HL-60 (cell line): Measurements from ENCODE around the gene RBM28.
"Not testable (repeated sequence)": the region's sequence is repeated elsewhere in the genome, so short reads cannot be mapped to it uniquely, and the experiment has no call there.

Experiments used
- DNase-seq, 2 experiments: peaks; one replicate each; pipeline ENCODE4 v3.0.0-alpha.2; 2010 to 2020; ENCODE audit warnings: low read depth in 1 of 2, low spot score in 1 of 2
- H3K27ac ChIP-seq: fragments of 250-450 bp; sonication (Bioruptor Pico); replicated peaks from 2 replicates; pipeline ENCODE4 v1.5.1; 2020; ENCODE audit warnings: mild to moderate bottlenecking, moderate library complexity
- H3K27me3 ChIP-seq: fragments of 250-450 bp; sonication (Bioruptor Pico); 2 replicates; pipeline ENCODE4 v1.5.1; 2021; ENCODE audit warnings: mild to moderate bottlenecking, moderate library complexity; ENCODE audit not compliant: insufficient read depth, poor library complexity, severe bottlenecking
- H3K4me3 ChIP-seq: replicated peaks from 2 replicates; pipeline ENCODE4 v1.5.1; 2011; ENCODE audit warnings: mild to moderate bottlenecking, control low read depth, low read length; ENCODE audit not compliant: insufficient read depth
- CTCF ChIP-seq: IDR thresholded peaks from one replicate; pipeline ENCODE4 v1.5.1; 2011; ENCODE audit warnings: low read length, control low read depth, inconsistent platforms; ENCODE audit not compliant: insufficient read depth
- GABPA ChIP-seq: IDR thresholded peaks from 2 replicates; pipeline ENCODE4 v1.6.1; 2012; ENCODE audit warnings: low read depth
- POLR2AphosphoS5 ChIP-seq: IDR thresholded peaks from 2 replicates; pipeline ENCODE4 v1.6.1; 2012; ENCODE audit warnings: low read depth
- REST ChIP-seq: IDR thresholded peaks from 2 replicates; pipeline ENCODE4 v1.6.1; 2012; ENCODE audit warnings: low read depth; ENCODE audit not compliant: insufficient replicate concordance
- SPI1 ChIP-seq: IDR thresholded peaks from 2 replicates; pipeline ENCODE4 v1.6.1; 2012; ENCODE audit warnings: low read depth, mild to moderate bottlenecking, borderline replicate concordance

RBM28 gene

GRCh38 chr7:128284102-128284501 lies 59.6 kb downstream of the RBM28 start:
- Histone ChIP-seq H3K4me3 (no peak overlapping the region), H3K27me3 (no peaks in the 10 kb centered on the region), H3K27ac (no peak overlapping the region)
- TF ChIP-seq GABPA: no peak
- no peak for TF ChIP-seq SPI1
- TF ChIP-seq POLR2AphosphoS5: no peak
- TF ChIP-seq CTCF: no peak
- TF ChIP-seq REST: no peak
- no peak for DNase-seq

GRCh38 chr7:128281605-128282380 lies 61.9 kb downstream of the RBM28 start:
- DNase-seq: no peak
- Histone ChIP-seq H3K27me3 (no peaks in the 10 kb centered on the region), H3K4me3 (no peak overlapping the region), H3K27ac (no peak overlapping the region)
- TF ChIP-seq REST (no peak), POLR2AphosphoS5 (no peak), SPI1 (no peak), GABPA (no peak), CTCF (no peak)

- DNase-seq, H3K27me3 ChIP-seq, H3K4me3 ChIP-seq, H3K27ac ChIP-seq: not testable (repeated sequence)
Measured at GRCh38 chr7:128280451-128280850, 63.3 kb downstream of the RBM28 start.

- no peak overlapping the region for H3K27ac ChIP-seq
- no peaks in the 10 kb centered on the region for H3K27me3 ChIP-seq
- DNase-seq: no peak
- TF ChIP-seq REST (no peak), CTCF (no peak), SPI1 (no peak), GABPA (no peak), POLR2AphosphoS5 (no peak)
- H3K4me3 ChIP-seq: no peak overlapping the region
Measured at GRCh38 chr7:128279124-128279713, 64.5 kb downstream of the RBM28 start.
